Hindlimb muscle (tissue), 1 donor: Measurements from ENCODE around the gene PSRC1. TPM values are rescaled to one million over a fixed set of nuclear protein-coding genes. Genes with fewer than 3 reads are reported as not detected.
A peak's percentile ranks its signal among the peaks of the same experiment; 100 is the strongest.

Source experiments
- DNase-seq: peaks from one replicate; pipeline ENCODE4 v3.0.0-alpha.2; 2013
- polyA plus RNA-seq: library from polyadenylated mRNA; unstranded; fragments of 120-200 nt; gene quantifications from one replicate; pipeline ENCODE4 v1.2.1, GENCODE V29; 2013; ENCODE audit not compliant: insufficient read length

The PSRC1 gene
- polyA plus RNA-seq, 1 donor, result 11.1 TPM

GRCh38 chr1:109271458-109271857, 11.5 kb downstream of the PSRC1 start:
- no peak for DNase-seq

GRCh38 chr1:109270623-109271317, 12.2 kb downstream of the PSRC1 start:
- DNase-seq, result no peak

GRCh38 chr1:109269981-109270622, 12.8 kb downstream of the PSRC1 start:
- DNase-seq, result no peak

DNA sequence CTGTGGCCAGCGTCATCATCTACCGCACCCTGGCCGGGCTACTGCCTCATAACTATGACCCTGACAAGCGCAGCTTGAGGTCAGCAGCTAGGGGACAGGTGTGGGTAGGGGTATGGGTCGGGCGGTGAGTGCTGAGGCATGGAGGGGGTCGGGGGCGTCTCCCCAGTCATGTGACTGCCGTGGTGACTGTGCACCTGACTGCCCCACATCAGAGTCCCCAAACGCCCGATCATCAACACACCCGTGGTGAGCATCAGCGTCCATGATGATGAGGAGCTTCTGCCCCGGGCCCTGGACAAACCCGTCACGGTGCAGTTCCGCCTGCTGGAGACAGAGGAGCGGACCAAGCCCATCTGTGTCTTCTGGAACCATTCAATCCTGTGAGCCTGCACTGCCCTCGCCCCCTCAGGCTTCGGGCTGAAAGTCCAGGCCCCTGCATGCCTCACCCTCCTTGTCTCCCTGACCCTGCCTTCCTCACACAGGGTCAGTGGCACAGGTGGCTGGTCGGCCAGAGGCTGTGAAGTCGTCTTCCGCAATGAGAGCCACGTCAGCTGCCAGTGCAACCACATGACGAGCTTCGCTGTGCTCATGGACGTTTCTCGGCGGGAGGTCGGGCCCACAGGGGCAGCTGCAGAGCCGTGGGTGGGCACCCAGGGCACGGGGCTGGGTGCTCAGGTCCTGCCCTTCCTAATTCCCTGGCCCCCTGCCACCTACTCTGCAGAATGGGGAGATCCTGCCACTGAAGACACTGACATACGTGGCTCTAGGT, 13.5 kb downstream of the PSRC1 start:
- DNase-seq, result no peak

- DNase-seq, result no peak
Observed at GRCh38 chr1:109268431-109269211, 14.3 kb downstream of the PSRC1 start.

- DNase-seq, result no peak
Observed at GRCh38 chr1:109267743-109268300, 15.1 kb downstream of the PSRC1 start.

DNA sequence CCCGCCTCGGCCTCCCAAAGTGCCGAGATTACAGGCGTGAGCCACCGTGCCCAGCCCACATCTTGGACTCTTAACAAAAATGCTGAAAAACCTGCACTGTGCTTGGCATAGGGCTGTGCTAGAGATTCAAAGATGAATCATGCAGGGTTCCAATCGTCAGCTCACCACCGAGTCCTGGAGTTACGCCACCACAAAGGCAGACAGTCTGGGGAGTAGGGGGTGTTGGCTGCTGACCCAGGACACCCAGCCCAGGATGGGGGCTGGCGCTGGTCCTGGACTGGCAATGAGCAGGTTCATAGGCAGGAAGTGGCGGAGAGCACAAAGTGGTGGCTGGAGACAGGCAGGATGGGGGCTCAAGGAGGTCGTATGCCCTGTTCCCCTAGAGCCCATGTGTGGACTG, 16.0 kb downstream of the PSRC1 start:
- DNase-seq, result no peak

GRCh38 chr1:109265741-109266330, 17.1 kb downstream of the PSRC1 start:
- DNase-seq, result no peak

GRCh38 chr1:109265016-109265415, 17.9 kb downstream of the PSRC1 start:
- DNase-seq, result no peak

GRCh38 chr1:109264379-109264755, 18.6 kb downstream of the PSRC1 start:
- no peak for DNase-seq

- peak; percentile 77 for DNase-seq
Observed at GRCh38 chr1:109263597-109264378, 19.2 kb downstream of the PSRC1 start.

DNA sequence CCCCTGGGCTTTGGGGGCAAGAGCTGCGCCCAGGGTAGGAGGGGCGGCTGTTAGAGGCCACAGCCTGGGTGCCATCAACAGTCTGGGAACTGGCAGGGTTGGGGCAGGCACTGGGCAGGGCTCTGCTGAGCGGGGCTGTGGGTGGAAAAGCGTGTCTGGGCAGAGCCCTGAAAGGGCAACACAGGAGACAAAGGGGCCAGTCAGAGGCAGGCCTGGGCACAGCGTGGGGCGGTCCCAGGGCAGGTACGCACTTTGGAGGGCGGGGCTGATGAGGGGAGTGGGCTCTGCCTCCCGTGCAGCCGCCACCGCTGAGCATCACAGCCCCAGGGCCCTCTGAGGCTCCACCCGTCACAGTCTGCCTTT, 19.7 kb downstream of the PSRC1 start:
- DNase-seq, result no peak

GRCh38 chr1:109262231-109263055, 20.5 kb downstream of the PSRC1 start:
- DNase-seq, result no peak

- no peak for DNase-seq
Observed at GRCh38 chr1:109261578-109261977, 21.4 kb downstream of the PSRC1 start.

DNA sequence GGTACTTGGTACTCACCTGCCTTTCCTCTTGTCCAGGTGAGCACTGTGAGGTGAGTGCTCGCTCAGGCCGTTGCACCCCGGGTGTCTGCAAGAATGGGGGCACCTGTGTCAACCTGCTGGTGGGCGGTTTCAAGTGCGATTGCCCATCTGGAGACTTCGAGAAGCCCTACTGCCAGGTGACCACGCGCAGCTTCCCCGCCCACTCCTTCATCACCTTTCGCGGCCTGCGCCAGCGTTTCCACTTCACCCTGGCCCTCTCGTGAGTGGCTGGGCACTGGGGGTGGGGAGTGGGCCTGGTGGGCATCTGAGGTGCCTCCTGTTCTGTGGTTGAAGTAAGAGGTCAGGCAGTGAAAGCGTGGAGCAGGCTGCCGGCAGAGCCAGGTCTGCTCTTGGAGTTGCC, 21.9 kb downstream of the PSRC1 start:
- no peak for DNase-seq

GRCh38 chr1:109259674-109260557, 23.0 kb downstream of the PSRC1 start:
- DNase-seq, result no peak

DNA sequence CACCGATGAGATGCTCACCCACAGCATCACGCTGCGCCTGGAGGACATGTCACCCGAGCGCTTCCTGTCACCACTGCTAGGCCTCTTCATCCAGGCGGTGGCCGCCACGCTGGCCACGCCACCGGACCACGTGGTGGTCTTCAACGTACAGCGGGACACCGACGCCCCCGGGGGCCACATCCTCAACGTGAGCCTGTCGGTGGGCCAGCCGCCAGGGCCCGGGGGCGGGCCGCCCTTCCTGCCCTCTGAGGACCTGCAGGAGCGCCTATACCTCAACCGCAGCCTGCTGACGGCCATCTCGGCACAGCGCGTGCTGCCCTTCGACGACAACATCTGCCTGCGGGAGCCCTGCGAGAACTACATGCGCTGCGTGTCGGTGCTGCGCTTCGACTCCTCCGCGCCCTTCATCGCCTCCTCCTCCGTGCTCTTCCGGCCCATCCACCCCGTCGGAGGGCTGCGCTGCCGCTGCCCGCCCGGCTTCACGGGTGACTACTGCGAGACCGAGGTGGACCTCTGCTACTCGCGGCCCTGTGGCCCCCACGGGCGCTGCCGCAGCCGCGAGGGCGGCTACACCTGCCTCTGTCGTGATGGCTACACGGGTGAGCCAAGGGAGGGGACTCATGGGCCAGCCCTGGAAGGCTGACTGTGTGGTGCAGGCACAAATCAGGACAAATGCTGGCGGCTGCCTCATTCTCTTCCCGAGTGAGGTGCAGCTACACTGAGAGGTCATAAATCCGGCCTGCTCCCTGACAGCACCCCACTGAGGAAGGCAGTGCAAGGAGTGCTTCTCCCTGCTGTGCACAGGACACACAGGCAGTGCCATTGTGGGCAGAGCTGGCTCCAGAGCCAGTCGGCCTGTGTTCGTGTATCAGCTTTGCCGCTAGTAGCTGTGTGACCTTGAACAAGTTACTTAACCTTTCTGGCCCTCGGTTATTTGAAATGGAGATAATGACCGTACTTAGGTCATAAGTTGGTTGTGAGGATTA, 24.2 kb downstream of the PSRC1 start:
- no peak for DNase-seq
